Esophagus squamous epithelium (tissue), 5 donors: ENCODE data around the gene MAPK12. TPM values are rescaled to one million over a fixed set of nuclear protein-coding genes. Genes with fewer than 3 reads are reported as not detected.

ENCODE experiments used
- DNase-seq: peaks from one replicate; lab custom pipeline; 2025; lab: John Stamatoyannopoulos, UW
- H3K27ac ChIP-seq, 4 donors: fragments of 200-600 bp; sonication (generic); one replicate each; pipeline ENCODE4 v1.5.1; 2016 to 2019; ENCODE audit warnings: mild to moderate bottlenecking in 1 of 4
- H3K27me3 ChIP-seq, 4 donors: fragments of 200-600 bp; sonication (generic); 1 replicate in 3 of 4; 2 replicates in 1 of 4; pipeline versions ENCODE4 v1.5.1 to v1.6.0; 2017 to 2021; ENCODE audit warnings: antibody characterized with exemption in 1 of 4
- H3K36me3 ChIP-seq, 3 donors: fragments of 200-600 bp; sonication (generic); one replicate each; pipeline ENCODE4 v1.5.1; 2016 to 2019
- H3K4me1 ChIP-seq, 3 donors: fragments of 200-600 bp; sonication (generic); one replicate each; pipeline ENCODE4 v1.5.1; 2017 to 2019
- H3K4me3 ChIP-seq, 4 donors: fragments of 200-600 bp; sonication (generic); 1 replicate in 3 of 4; 2 replicates in 1 of 4; pipeline ENCODE4 v1.5.1; 2016 to 2019; ENCODE audit warnings: mild to moderate bottlenecking in 2 of 4, moderate library complexity in 1 of 4
- H3K9me3 ChIP-seq, 3 donors: fragments of 200-600 bp; sonication (generic); one replicate each; pipeline ENCODE4 v1.5.1; 2016 to 2019
- POLR2A ChIP-seq, 4 donors: fragments of 450-650 bp; IDR thresholded peaks; one replicate each; pipeline ENCODE4 v1.6.1; 2017; ENCODE audit warnings: antibody characterized with exemption in 4 of 4, mild to moderate bottlenecking in 4 of 4, moderate library complexity in 3 of 4
- WGBS, 2 donors: methylation state at CpG; one replicate each; pipeline ENCODE4 v1.1.5; 2018; 5-methylcytosine and 5-hydroxymethylcytosine counted together
- intact Hi-C: fragments of 100-400 bp; cut with DNase I; formaldehyde crosslinking; loops from one replicate; pipeline ENCODE4 v1.15.0; 2022
- total RNA-seq, 4 donors: library from RNA; depleted of rRNA; stranded (reverse); fragments of >200 nt; gene quantifications; one replicate each; pipeline ENCODE4 v1.1.0, GENCODE V29; 2016
- TF ChIP-seq, protein P1 (sequence below), 6 experiments: fragments of 450-650 bp in 4 of 6; fragments of 200-600 bp in 2 of 6; sonication (generic) in 2 of 6; IDR thresholded peaks; one replicate each; pipeline ENCODE4 v1.5.1; 2016 to 2019; ENCODE audit warnings: antibody characterized with exemption in 6 of 6, mild to moderate bottlenecking in 4 of 6, moderate library complexity in 4 of 6
- donor health status: DM: yes; HTN: yes; CAD: no.

Gene MAPK12
- total RNA-seq, 4 donors from 2014 or later: 0.19 to 6.9 (median 2.3) TPM

DNA sequence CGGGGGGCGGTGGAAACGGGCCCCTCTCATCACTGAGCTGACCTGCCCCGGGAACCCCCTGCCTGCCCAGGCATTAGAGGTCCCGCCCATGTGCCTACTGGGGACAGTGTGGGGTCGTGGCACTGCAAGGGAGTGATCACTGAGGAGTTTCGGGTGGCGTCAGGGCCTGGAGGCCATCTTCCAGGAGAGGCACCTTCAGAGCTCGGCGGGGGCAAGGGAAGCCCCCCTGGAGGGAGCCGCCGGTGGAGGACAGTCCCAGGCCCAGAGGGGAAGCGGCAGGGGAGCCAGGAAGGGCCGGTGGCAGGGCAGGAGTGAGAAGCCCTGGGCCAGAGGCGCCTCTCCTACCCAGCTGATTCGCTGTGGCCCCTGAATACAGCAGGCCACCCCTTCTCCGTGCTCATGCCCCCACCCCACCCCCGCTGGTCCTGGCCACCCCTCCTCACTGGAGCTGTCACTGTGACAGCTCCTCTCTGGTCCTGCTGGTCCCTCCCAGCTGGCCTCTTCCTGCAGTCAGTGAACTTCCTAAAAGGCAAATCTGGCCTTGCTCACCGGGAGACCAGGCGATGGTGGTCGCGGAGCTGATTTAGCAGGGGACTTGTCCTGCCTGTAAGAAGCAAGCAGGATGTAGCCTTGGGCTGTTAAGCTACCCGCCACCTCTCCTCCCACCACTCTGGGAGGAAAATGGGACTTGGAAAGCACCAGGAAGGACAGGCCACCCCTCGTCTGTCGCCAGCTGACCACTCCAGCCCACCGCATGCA, 10.7 kb upstream of the MAPK12 start:
- peak overlapping the region in 3 of 4 donors; percentile 54 to 74 (median 62) for H3K4me3 ChIP-seq
- H3K4me1 ChIP-seq: peaks cover 37 to 87% (median 46%) of the 10 kb centered on the region in 3 donors
- no peaks in the 10 kb centered on the region for H3K9me3 ChIP-seq
- DNase-seq: no peak
- intact Hi-C loops: no loop called here
- WGBS, 2 donors: 68 to 84% methylated on average over 5 to 10 of the region's 26 CpGs
- TF ChIP-seq POLR2A (IDR thresholded peaks at IDR 0.05): no peak
- TF ChIP-seq, protein P1, sequence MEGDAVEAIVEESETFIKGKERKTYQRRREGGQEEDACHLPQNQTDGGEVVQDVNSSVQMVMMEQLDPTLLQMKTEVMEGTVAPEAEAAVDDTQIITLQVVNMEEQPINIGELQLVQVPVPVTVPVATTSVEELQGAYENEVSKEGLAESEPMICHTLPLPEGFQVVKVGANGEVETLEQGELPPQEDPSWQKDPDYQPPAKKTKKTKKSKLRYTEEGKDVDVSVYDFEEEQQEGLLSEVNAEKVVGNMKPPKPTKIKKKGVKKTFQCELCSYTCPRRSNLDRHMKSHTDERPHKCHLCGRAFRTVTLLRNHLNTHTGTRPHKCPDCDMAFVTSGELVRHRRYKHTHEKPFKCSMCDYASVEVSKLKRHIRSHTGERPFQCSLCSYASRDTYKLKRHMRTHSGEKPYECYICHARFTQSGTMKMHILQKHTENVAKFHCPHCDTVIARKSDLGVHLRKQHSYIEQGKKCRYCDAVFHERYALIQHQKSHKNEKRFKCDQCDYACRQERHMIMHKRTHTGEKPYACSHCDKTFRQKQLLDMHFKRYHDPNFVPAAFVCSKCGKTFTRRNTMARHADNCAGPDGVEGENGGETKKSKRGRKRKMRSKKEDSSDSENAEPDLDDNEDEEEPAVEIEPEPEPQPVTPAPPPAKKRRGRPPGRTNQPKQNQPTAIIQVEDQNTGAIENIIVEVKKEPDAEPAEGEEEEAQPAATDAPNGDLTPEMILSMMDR (IDR thresholded peaks at IDR 0.05): no peak
- peaks cover 17 to 36% (median 18%) of the 10 kb centered on the region in 3 donors for H3K36me3 ChIP-seq
- H3K27me3 ChIP-seq: peaks cover 0 to 11% (median 0%) of the 10 kb centered on the region in 4 donors
- H3K27ac ChIP-seq: peak overlapping the region in 2 of 4 donors; percentile 11 to 84

DNA sequence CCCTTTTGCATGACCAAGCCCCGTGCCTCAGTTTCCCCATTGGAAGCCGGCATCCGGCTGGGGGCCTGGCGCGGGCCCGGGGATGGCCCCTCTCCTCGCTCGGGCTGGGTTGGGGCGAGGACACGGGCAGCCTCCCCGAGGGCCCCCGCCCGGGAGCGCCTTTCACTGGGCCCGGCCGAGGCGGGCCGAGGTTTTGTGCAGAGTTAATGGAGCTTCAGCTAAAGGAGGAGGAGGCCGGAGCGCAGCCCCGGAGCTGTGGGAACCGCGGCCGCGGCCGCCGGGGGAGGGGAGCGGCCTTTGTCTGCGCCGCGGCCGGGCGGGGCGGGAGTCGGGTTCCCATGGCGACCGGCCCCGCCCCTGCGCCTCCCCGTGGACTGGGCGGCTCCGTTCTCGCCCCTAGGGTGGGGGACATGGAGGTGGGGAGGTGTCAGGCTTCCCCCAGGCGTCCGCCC, 10.1 kb upstream of the MAPK12 start:
- intact Hi-C loops: no loop called here
- Histone ChIP-seq H3K36me3 (peaks cover 14 to 29% (median 17%) of the 10 kb centered on the region in 3 donors), H3K9me3 (no peaks in the 10 kb centered on the region), H3K27me3 (peaks cover 0 to 14% (median 0%) of the 10 kb centered on the region in 4 donors), H3K4me1 (peaks cover 41 to 84% (median 50%) of the 10 kb centered on the region in 3 donors), H3K4me3 (peak overlapping the region; percentile 37 to 74 (median 58)), H3K27ac (peak overlapping the region in 3 of 4 donors; percentile 55 to 84 (median 80))
- no peak for TF ChIP-seq POLR2A (IDR thresholded peaks at IDR 0.05)
- TF ChIP-seq, protein P1 (IDR thresholded peaks at IDR 0.05): peak in 4 of 6 experiments; percentile 9 to 39 (median 28)
- DNase-seq: no peak
- WGBS, 2 donors: no CpG with 5 or more reads among the region's 45 CpGs

DNA sequence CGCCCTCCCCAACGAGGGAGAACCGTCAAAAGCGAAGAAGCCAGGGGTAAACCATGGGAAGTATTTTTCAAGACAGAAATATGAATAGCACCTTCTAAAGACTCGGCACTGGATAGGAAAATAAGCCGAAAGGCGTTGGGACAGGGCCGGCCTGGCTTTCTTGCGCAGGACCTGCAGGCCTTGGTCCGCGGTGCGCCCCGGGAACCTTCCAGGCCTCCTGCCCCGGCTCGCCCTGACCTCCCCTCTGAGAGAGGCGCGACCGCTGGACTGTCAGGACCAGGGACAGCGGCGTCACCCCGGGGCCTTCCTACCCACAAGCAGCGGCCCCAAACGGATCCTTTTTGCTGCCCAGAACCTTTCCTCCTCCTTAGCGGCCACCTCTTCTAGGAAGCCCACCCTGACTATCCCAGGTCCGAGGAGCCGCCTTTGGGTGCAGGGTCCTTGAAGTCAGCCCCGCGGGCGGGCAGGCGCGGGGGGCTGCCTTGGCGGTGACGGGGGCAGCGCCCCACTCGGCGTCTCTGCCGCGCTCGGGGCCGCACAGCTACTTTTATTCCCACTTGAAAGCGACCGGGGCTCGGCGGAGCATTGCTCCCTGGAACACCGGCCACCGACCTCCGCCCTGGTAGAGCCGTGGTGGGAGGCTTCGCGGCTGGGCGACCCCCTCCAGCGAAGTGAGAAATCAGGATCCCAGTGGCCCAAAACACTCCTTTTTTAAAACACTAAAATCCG, 9.3 kb upstream of the MAPK12 start:
- Histone ChIP-seq H3K4me1 (peaks cover 41 to 77% (median 50%) of the 10 kb centered on the region in 3 donors), H3K36me3 (peaks cover 8 to 22% (median 9%) of the 10 kb centered on the region in 3 donors), H3K9me3 (no peaks in the 10 kb centered on the region), H3K27me3 (peaks cover 0 to 17% (median 0%) of the 10 kb centered on the region in 4 donors), H3K27ac (peak overlapping the region; percentile 40 to 84 (median 68)), H3K4me3 (peak overlapping the region; percentile 37 to 74 (median 58))
- DNase-seq: no peak
- WGBS, 2 donors: 1 to 6% methylated on average over 6 to 24 of the region's 53 CpGs
- intact Hi-C loops: no loop called here
- no peak for TF ChIP-seq POLR2A (IDR thresholded peaks at IDR 0.05)
- TF ChIP-seq, protein P1 (IDR thresholded peaks at IDR 0.05): no peak

DNA sequence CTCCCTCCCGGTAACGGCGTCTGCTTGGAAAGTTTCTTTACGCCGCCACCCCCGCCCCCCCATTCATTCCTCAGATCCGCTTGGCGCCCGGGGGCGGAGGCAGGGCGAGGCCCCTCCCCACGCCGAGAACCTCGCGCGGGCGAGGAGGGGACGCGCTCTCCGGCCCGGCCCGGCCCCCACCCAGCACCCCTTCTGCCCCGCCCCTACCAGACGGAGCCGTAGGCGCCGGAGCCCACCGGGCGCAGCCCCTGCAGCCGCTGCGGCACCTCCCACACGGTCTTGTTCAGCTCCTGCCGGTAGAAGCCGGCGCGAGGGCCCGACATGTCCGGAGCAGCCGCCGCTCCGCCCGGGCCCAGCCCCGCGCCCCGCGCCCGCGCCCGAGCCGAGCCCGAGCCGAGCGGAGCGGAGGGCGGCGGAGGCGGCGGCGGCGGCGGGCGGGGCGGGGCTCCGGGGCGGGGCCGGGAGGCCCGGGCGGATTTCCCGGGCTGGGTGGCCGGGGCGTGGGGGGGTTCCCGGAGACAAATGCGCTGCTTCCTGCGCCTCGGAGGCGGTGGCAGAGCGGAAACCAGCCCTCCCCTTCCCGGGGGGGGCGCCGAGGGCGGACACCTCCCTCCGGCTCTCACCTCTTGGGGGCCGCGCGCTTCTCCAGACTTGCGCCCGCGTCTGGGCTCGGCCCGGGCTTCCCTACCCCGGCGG, 8.6 kb upstream of the MAPK12 start, which contains the start of gene MAPK11:
TSS of gene MAPK11 (minus strand) at position 411 of the 696 bp plus-strand sequence. CDS start at position 323, 88 bp downstream.
- Histone ChIP-seq H3K4me3 (peak within 1 kb of the TSS; percentile 37 to 74 (median 58)), H3K27ac (peak within 1 kb of the TSS; percentile 55 to 84 (median 76)), H3K36me3 (peaks cover 2 to 14% (median 3%) of the 10 kb centered on the region in 3 donors), H3K4me1 (peaks cover 41 to 70% (median 50%) of the 10 kb centered on the region in 3 donors), H3K27me3 (peaks cover 0 to 17% (median 0%) of the 10 kb centered on the region in 4 donors), H3K9me3 (no peaks in the 10 kb centered on the region)
- WGBS, 2 donors: no CpG with 5 or more reads among the region's 92 CpGs
- no peak for TF ChIP-seq POLR2A (IDR thresholded peaks at IDR 0.05)
- TF ChIP-seq, protein P1 (IDR thresholded peaks at IDR 0.05): no peak
- no peak for DNase-seq
- intact Hi-C loops: no loop called here
